Activated effector memory CD4-positive, alpha-beta T cell treated with anti-CD3 and anti-CD28 coated beads, Interleukin-2, amount 50 U/mL, for 16 hours (primary cell): ENCODE measurements around the gene ADAM10.
"Not testable (repeated sequence)": the region's sequence is repeated elsewhere in the genome, so short reads cannot be mapped to it uniquely, and the experiment has no call there.

ENCODE experiments used
- DNase-seq: peaks from one replicate; pipeline ENCODE4 v3.0.0-alpha.2; 2020

The ADAM10 gene, protein sequence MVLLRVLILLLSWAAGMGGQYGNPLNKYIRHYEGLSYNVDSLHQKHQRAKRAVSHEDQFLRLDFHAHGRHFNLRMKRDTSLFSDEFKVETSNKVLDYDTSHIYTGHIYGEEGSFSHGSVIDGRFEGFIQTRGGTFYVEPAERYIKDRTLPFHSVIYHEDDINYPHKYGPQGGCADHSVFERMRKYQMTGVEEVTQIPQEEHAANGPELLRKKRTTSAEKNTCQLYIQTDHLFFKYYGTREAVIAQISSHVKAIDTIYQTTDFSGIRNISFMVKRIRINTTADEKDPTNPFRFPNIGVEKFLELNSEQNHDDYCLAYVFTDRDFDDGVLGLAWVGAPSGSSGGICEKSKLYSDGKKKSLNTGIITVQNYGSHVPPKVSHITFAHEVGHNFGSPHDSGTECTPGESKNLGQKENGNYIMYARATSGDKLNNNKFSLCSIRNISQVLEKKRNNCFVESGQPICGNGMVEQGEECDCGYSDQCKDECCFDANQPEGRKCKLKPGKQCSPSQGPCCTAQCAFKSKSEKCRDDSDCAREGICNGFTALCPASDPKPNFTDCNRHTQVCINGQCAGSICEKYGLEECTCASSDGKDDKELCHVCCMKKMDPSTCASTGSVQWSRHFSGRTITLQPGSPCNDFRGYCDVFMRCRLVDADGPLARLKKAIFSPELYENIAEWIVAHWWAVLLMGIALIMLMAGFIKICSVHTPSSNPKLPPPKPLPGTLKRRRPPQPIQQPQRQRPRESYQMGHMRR

GRCh38 chr15:58749532-58750337 is at the start of gene ADAM10:
ADAM10 (minus strand) TSS chr15:58749707; CDS start chr15:58749534, 173 bp downstream.
- peak; percentile 100 for DNase-seq

- no peak for DNase-seq
These were observed 48.0 kb upstream of the ADAM10 start for GRCh38 chr15:58797505-58797904.

- DNase-seq = no peak
These were observed 46.3 kb upstream of the ADAM10 start for GRCh38 chr15:58795825-58796224.

GRCh38 chr15:58793862-58794261 is 44.4 kb upstream of the ADAM10 start:
- no peak for DNase-seq

- no peak for DNase-seq
These were observed 38.7 kb upstream of the ADAM10 start for GRCh38 chr15:58788056-58788710.

DNA sequence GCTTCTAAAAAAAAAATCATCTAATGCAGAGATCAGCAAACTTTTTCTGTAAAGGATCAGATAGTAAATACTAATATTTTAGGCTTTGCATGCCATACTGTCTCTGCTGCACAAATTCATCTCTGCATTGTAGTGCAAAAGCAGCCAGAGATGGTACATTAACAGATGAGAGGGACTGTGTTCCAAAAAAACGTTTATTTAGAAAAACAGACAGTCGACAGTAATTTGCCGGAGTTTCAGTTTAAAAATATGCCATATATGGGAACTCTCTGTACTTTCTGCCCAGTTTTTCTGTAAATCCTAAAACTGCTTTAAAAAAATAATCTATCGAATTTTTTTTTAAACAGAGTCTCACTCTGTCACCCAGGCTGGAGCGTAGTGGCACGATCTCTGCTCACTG is 35.8 kb upstream of the ADAM10 start:
- no peak for DNase-seq

GRCh38 chr15:58779554-58779953 is 30.0 kb upstream of the ADAM10 start:
- DNase-seq = no peak

DNA sequence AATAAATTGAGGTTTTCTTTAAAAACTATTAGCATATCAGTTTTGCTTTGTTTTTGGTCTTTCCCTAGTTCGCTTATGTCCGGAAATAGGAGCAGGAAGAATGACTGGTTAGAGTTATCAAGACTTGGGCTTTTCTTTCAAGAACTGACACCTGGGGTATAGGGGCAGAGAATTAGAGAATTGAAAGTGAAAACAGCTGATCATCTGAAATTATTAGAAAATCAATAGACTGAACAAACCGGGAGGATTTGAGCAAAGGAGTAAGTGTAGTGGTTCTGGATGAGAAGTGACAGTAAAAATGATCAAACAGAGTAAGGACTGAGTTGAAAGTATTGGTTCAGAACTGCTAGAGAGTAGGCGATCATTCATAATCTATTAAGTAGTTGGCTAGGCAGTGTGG is 27.6 kb upstream of the ADAM10 start:
- DNase-seq = no peak

DNA sequence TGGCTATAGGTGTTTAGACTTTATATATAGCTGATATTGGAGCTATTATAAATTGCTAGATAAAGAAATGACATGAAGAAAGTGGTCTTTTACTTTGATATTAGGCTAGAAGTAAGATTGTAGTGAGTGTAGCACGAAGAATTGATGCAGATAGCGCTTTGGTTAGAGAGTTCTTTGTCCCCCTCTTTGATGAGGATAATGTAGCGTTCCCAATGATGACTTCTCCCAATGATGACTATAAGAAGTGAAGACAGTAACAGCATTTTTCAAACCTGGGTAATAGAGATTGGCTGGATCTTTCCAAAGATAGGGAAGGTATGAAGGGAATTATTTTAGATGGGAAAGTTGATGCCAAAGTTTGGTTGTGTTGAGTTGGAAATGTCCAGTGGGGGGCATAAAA is 25.9 kb upstream of the ADAM10 start:
- DNase-seq = no peak

- no peak for DNase-seq
These were observed 23.5 kb upstream of the ADAM10 start for GRCh38 chr15:58773024-58773423.

DNA sequence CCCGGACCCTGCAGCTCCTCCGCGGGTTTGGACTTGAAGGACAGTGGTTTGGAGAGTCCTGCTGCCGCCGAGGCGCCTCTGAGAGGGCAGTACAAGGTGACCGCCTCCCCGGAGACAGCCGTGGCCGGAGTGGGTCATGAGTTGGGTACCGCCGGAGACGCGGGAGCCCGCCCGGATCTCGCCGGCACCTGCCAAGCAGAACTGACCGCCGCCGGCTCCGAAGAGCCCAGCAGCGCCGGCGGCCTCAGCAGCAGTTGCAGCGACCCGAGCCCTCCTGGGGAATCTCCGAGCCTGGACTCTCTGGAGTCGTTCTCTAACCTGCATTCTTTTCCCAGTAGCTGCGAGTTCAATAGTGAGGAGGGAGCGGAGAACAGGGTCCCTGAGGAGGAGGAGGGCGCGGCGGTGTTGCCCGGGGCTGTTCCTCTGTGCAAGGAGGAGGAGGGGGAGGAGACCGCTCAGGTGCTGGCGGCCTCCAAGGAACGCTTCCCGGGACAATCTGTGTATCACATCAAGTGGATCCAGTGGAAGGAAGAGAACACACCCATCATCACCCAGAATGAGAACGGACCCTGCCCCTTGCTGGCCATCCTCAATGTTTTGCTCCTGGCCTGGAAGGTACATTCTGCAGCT is 22.2 kb upstream of the ADAM10 start:
- DNase-seq = peak; percentile 75

- peak; percentile 97 for DNase-seq
These were observed 21.5 kb upstream of the ADAM10 start, which contains the start of gene MINDY2 for GRCh38 chr15:58770857-58771620. MINDY2 (plus strand) TSS chr15:58771302; CDS start chr15:58771396, 94 bp downstream.

DNA sequence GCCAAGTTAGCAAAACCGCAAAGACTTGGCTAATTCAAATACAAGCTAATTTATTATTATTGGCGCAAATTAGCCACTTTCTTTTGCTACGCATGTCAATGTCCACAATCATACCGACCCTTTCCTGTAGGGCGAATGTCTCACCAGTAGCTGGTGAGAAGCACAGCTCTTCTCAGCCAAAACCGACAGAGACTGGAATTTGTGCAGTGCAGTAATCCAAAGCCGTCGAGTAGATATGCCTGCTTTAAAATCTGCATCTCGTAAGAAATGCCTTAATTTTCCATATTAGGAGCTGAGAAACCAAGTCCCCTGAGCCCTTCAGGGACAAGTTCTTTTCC is 21.0 kb upstream of the ADAM10 start:
- DNase-seq = no peak

DNA sequence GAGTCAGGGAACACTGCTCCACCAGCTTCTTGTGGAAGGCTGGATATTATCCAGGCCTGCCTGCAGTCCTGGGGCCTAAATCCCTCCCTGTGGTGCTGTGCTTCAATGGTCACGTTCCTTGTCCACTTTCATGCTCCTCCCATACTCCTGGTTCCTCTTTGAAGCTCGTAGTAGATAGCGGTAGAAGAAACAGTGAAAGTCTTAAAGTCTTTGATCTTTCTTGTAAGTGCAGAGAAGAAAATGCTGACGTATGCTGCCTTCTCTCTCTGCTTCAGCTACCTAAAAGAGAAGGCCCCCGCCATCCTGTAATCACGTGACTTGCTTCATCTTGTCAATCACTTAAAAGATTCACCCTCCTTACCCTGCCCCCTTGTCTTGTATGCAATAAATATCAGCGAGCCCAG is 19.1 kb upstream of the ADAM10 start:
- not testable (repeated sequence) for DNase-seq

GRCh38 chr15:58766290-58766689 is 16.8 kb upstream of the ADAM10 start:
- DNase-seq = no peak

DNA sequence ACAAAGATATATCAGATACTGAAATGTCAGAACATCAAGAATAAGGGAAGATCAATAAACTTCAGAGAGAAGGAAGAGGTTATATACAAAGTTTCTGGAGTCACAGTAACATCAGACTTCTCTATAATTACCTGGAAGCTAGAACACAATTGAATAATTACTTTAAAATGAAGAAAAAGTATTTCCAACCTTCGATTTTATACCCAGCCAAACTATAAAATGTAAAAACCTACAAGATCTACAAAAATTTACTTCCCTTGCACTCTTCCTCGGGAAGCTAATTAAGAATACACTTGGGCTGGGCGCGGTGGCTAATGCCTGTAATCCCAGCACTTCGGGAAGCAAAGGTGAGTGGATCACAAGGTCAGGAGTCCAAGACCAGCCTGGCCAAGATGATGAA is 15.0 kb upstream of the ADAM10 start:
- DNase-seq = no peak

DNA sequence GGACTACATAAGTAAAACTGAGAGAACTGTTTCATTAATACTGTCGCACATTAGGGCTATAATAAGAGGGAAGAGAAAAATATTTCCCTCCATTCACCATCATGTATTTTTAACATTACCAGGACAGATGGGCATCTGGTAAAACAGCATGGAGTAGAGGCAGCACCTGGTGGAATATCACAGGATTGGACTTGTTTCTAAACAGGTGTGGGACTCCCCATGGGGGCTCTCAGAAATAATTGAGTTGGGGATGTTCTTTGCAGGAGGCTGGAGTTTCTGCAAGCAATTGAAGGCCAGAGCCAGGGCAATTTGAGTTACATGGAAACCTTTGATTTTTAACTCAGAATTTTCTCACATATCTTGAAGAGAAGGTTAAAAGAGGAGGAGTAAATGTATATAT is 13.2 kb upstream of the ADAM10 start:
- DNase-seq = no peak

GRCh38 chr15:58762285-58762684 is 12.8 kb upstream of the ADAM10 start:
- no peak for DNase-seq

DNA sequence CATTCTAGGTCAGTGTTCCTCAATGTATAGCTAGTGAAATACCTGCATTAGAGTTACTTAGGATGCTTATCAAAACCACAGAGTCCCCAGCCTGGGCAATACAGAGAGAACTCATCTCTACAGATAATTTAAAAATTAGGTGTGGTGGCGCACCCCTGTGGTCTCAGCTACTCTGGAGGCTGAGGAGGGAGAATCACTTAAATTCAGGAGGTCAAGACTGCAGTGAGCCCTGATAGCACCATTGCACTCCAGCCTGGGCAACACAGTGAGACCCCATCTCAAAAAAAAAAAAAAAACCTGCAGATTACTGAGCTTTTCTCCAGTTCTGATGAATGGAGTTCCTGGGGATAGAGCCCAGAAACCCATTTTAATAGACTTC is 11.5 kb upstream of the ADAM10 start:
- peak; percentile 68 for DNase-seq

DNA sequence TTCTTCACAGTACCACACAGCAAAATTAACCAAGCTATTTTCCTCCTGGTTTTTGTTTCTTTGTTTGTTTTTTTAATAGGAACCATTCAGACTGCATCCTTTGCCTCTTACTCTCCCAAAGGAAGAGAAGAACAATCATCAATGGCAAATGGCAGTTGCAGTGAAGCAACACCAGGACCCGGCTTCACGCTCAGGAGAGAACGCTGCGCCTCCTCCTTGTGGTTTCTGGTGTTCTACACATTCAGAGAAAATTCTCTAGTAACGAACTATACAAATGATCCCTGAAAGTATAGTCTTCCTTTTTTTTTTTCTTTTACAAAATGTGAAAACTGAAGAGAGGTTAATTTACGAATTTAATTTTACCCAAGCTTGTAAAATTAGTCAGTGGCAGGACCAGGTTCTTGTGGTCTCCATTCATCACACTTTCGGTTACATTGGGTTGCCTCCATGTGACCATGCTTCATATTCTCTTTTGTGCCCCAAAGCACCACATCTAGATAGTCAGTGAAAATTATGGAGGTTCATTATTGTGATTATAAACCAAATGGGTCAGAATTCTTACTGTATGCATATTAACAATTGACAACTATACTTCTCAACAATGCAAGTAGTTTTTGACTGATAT is 11.0 kb upstream of the ADAM10 start:
- no peak for DNase-seq

DNA sequence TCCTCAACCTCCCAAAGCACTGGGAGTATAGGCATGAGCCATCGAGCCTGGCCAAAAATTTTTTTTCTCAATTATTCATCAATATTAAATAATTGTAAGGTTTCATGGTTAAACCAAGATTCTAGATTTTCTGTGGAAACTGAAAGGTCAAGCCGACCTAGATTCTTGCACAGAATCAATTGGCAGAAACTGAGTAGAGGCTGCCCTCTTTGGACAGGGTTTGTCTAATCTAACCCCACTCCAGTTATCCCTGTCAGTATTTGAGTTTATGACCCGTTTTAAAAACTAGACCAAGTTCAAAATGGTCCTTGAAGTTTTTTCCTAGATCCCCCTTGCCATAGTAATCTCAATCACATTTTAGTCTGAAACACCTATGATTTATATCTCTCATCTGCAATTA is 8.6 kb upstream of the ADAM10 start:
- DNase-seq = no peak
